SU-DHL-6 (cell line): ENCODE results near the gene RARS1.

Experiments used
- CTCF ChIP-seq: fragments of 200-600 bp; sonication (generic); IDR thresholded peaks from one replicate; pipeline ENCODE4 v1.5.1; 2017; ENCODE audit warnings: antibody characterized with exemption, mild to moderate bottlenecking, low read length, moderate library complexity; ENCODE audit not compliant: insufficient read depth, poor library complexity, severe bottlenecking
- EZH2phosphoT487 ChIP-seq: fragments of 200-600 bp; sonication (generic), shearing (Covaris generic); conservative IDR thresholded peaks from 2 replicates; pipeline ENCODE4 v1.6.1; 2018; ENCODE audit warnings: mild to moderate bottlenecking, antibody characterized with exemption, low read length, moderate library complexity, mixed read lengths

GRCh38 chr5:168513861-168514428, 27.7 kb downstream of the RARS1 start:
- TF ChIP-seq CTCF (no peak), EZH2phosphoT487 (no peak)
